ENCODE results near the gene ZNF830. TPM values are rescaled to one million over a fixed set of nuclear protein-coding genes. Genes with fewer than 3 reads are reported as not detected.

Gene ZNF830
- total and polyA plus RNA-seq, 2 of the 13 experiments (the other 11 are each of a cell fraction or from before 2014, with no cell fraction given): 6.1 to 19.0 TPM

- TF ChIP-seq ZNF687 (CRISPR knock-in tag; IDR thresholded peaks at IDR 0.05) (peak; percentile 68; the same call in 1 of the 2 replicates), ZBTB7B (CRISPR knock-in tag; IDR thresholded peaks at IDR 0.05) (peak; percentile 81), PHF5A (CRISPR knock-in tag; IDR thresholded peaks at IDR 0.05; ENCODE audit: low read depth, unreplicated experiment) (no peak), SMYD3 (CRISPR knock-in tag; IDR thresholded peaks at IDR 0.05) (no peak), KDM5A (IDR thresholded peaks at IDR 0.05; ENCODE audit: borderline replicate concordance, low read length) (peak; percentile 17; the same call in 1 of the 2 replicates), ZBTB33 (CRISPR knock-in tag; IDR thresholded peaks at IDR 0.05) (no peak), ZFP90 (CRISPR knock-in tag; IDR thresholded peaks at IDR 0.05; ENCODE audit: borderline replicate concordance) (no peak), MEIS2 (CRISPR knock-in tag; IDR thresholded peaks at IDR 0.05) (0 out of 2 replicates have a peak, but pooled peaks have one; percentile 24), SMARCC2 (IDR thresholded peaks at IDR 0.05) (no peak), ZNF367 (CRISPR knock-in tag; IDR thresholded peaks at IDR 0.05; ENCODE audit: borderline replicate concordance) (no peak; the same call in 1 of the 2 replicates), KDM1A (CRISPR knock-in tag; IDR thresholded peaks at IDR 0.05) (no peak), ZBTB20 (CRISPR knock-in tag; IDR thresholded peaks at IDR 0.05; ENCODE audit: borderline replicate concordance, low read depth) (peak; percentile 61; the same call in 1 of the 2 replicates), ZNF724P (CRISPR knock-in tag; IDR thresholded peaks at IDR 0.05; ENCODE audit: borderline replicate concordance) (no peak), ZNF747 (CRISPR knock-in tag; IDR thresholded peaks at IDR 0.05; ENCODE audit: borderline replicate concordance) (peak; percentile 56; the same call in 1 of the 2 replicates), ARNT2 (CRISPR knock-in tag; IDR thresholded peaks at IDR 0.05; ENCODE audit: low read depth) (0 out of 2 replicates have a peak, but pooled peaks have one; percentile 21), SOX13 (IDR thresholded peaks at IDR 0.05) (no peak), SOX13 (CRISPR knock-in tag; conservative IDR thresholded peaks at IDR 0.05 in 1 of 2, IDR thresholded peaks at IDR 0.05 in 1 of 2) (no peak), THAP7 (CRISPR knock-in tag; IDR thresholded peaks at IDR 0.05) (no peak)
These were observed 19.6 kb downstream of the ZNF830 start (continued) for GRCh38 chr17:34980681-34981537.
